GM18861 (cell line): ENCODE measurements around the gene FRK.
"Not testable (repeated sequence)": the region's sequence is repeated elsewhere in the genome, so short reads cannot be mapped to it uniquely, and the experiment has no call there.

Source experiments
- ATAC-seq: cut with Tn5 transposase; IDR thresholded peaks from one replicate; pipeline ENCODE4 v1.9.1; 2021; ENCODE audit not compliant: unreplicated experiment

The FRK gene

GRCh38 chr6:115894426-115894992, 166.2 kb downstream of the FRK start:
- ATAC-seq = no peak

- ATAC-seq = no peak
These were observed 168.9 kb downstream of the FRK start for GRCh38 chr6:115891750-115892149.

GRCh38 chr6:115891111-115891669, 169.5 kb downstream of the FRK start:
- ATAC-seq = peak; percentile 98

- no peak for ATAC-seq
These were observed 170.5 kb downstream of the FRK start for GRCh38 chr6:115890238-115890637.

GRCh38 chr6:115888687-115889470, 171.8 kb downstream of the FRK start:
- not testable (repeated sequence) for ATAC-seq

- ATAC-seq = no peak
These were observed 172.8 kb downstream of the FRK start for GRCh38 chr6:115887891-115888290.

GRCh38 chr6:115885636-115886366, 174.9 kb downstream of the FRK start:
- no peak for ATAC-seq

GRCh38 chr6:115882771-115883170, 177.9 kb downstream of the FRK start:
- no peak for ATAC-seq

GRCh38 chr6:115882174-115882573, 178.5 kb downstream of the FRK start:
- no peak for ATAC-seq
